ENCODE results near the gene EMC9. TPM values are rescaled to one million over a fixed set of nuclear protein-coding genes. Genes with fewer than 3 reads are reported as not detected.
"Not testable (repeated sequence)": the region's sequence is repeated elsewhere in the genome, so short reads cannot be mapped to it uniquely, and the experiment has no call there.

The EMC9 gene
- total and polyA plus RNA-seq, 8 donors, result 13.5 to 24.3 (median 22.5) TPM

GRCh38 chr14:24110060-24110459, 31.3 kb downstream of the EMC9 start:
- peak overlapping the region in 1 of 2 donors; percentile 19 for H3K27ac ChIP-seq
- no peaks in the 10 kb centered on the region for H3K9me3 ChIP-seq
- no peak for ATAC-seq

GRCh38 chr14:24108336-24108874, 33.0 kb downstream of the EMC9 start:
- intact Hi-C loops (cut with DNase I), result no loop called here

More at GRCh38 chr14:24110060-24110459, 31.3 kb downstream of the EMC9 start:
- no peaks in the 10 kb centered on the region for H3K36me3 ChIP-seq
- H3K4me3 ChIP-seq, result no peak overlapping the region
- peaks cover 0 to 22% of the 10 kb centered on the region in 2 donors for H3K4me1 ChIP-seq
- intact Hi-C loops (cut with DNase I), result no loop called here
- peak in 1 of 4 donors; percentile 19 for DNase-seq
- TF ChIP-seq, protein P1, sequence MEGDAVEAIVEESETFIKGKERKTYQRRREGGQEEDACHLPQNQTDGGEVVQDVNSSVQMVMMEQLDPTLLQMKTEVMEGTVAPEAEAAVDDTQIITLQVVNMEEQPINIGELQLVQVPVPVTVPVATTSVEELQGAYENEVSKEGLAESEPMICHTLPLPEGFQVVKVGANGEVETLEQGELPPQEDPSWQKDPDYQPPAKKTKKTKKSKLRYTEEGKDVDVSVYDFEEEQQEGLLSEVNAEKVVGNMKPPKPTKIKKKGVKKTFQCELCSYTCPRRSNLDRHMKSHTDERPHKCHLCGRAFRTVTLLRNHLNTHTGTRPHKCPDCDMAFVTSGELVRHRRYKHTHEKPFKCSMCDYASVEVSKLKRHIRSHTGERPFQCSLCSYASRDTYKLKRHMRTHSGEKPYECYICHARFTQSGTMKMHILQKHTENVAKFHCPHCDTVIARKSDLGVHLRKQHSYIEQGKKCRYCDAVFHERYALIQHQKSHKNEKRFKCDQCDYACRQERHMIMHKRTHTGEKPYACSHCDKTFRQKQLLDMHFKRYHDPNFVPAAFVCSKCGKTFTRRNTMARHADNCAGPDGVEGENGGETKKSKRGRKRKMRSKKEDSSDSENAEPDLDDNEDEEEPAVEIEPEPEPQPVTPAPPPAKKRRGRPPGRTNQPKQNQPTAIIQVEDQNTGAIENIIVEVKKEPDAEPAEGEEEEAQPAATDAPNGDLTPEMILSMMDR (IDR thresholded peaks at IDR 0.05), result no peak
- H3K27me3 ChIP-seq, result no peaks in the 10 kb centered on the region

DNA sequence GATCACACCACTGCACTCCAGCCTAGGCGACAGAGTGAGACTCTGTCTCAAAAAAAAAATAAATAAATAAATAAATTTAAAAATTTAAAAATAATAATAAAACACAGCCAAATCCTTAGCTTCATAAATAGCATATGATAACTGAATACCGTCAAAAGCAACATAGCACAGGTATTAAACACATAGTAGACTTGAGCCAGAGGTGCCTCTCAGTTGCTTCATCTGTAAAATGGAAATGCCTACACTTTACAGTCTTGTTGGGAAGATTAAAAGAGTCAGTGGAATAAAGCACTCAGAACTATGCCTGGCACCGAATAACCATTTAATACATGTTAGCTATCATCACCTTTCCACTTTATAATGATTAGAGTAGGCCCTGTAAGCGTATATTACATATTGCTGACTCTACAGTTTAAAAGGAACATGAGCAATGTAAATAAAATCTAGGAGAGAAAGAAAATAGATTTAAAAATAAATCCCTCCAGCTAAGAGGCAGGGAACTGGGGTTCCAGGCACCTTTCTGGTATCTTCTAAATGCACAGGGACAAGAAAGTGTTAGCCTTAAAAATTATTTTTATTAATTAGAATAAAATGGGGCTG, 34.6 kb downstream of the EMC9 start:
- H3K9me3 ChIP-seq, result no peaks in the 10 kb centered on the region
- no peaks in the 10 kb centered on the region for H3K27me3 ChIP-seq
- no peak overlapping the region for H3K27ac ChIP-seq
- no peak overlapping the region for H3K4me3 ChIP-seq
- peaks cover 0 to 16% of the 10 kb centered on the region in 2 donors for H3K4me1 ChIP-seq
- peaks cover 0 to 21% of the 10 kb centered on the region in 2 donors for H3K36me3 ChIP-seq
- DNase-seq (no peak), ATAC-seq (no peak)
- TF ChIP-seq, protein P1 (IDR thresholded peaks at IDR 0.05), result no peak
- intact Hi-C loops (cut with DNase I), result no loop called here

More at GRCh38 chr14:24108336-24108874, 33.0 kb downstream of the EMC9 start:
- ATAC-seq (no peak), DNase-seq (no peak)
- H3K4me1 ChIP-seq, result peaks cover 0 to 19% of the 10 kb centered on the region in 2 donors
- no peaks in the 10 kb centered on the region for H3K27me3 ChIP-seq
- peaks cover 0 to 8% of the 10 kb centered on the region in 2 donors for H3K36me3 ChIP-seq
- H3K9me3 ChIP-seq, result no peaks in the 10 kb centered on the region
- H3K4me3 ChIP-seq, result no peak overlapping the region
- TF ChIP-seq, protein P1 (IDR thresholded peaks at IDR 0.05), result no peak
- peak overlapping the region; percentile 55 to 56 for H3K27ac ChIP-seq

DNA sequence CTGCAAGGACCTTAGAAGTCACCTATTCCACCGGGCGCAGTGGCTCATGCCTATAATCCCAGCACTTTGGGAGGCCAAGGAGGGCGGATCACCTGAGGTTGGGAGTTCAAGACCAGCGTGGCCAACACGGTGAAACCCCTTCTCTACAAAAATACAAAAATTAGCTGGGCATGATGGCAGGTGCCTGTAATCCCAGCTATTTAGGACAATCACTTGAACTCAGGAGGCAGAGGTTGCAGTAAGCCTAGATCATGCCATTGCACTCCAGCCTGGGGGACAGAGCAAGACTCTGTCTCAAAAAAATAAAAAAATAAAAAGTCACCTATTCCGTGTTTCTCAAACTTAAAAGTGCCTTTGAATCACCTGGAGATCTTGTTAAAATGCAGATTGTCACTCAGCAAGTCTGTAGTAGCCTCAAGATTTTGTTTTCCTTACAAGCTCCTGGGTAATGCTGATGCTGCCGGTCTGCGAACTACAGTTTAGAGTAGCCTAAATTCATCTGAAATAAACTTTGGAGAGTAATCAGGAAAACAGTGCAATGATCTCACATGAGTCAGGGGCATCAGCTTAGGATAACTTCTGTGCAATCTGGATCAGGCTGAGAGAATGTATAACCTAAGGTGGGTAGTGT, 35.7 kb downstream of the EMC9 start:
- ATAC-seq; H3K27ac ChIP-seq; intact Hi-C loops (cut with DNase I); H3K9me3 ChIP-seq; H3K27me3 ChIP-seq; H3K4me3 ChIP-seq: not testable (repeated sequence)
- H3K4me1 ChIP-seq, result peaks cover 0 to 16% of the 10 kb centered on the region in 2 donors
- H3K36me3 ChIP-seq, result peaks cover 0 to 31% of the 10 kb centered on the region in 2 donors
- DNase-seq, result peak in 1 of 4 donors; percentile 18

DNA sequence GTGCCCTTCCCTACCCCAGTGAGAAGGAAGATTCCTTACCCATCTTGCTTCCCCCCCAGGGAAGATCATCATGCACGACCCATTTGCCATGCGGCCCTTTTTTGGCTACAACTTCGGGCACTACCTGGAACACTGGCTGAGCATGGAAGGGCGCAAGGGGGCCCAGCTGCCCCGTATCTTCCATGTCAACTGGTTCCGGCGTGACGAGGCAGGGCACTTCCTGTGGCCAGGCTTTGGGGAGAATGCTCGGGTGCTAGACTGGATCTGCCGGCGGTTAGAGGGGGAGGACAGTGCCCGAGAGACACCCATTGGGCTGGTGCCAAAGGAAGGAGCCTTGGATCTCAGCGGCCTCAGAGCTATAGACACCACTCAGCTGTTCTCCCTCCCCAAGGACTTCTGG, 37.9 kb downstream of the EMC9 start:
- no peak overlapping the region for H3K27ac ChIP-seq
- TF ChIP-seq, protein P1 (IDR thresholded peaks at IDR 0.05), result no peak
- peaks cover 0 to 20% of the 10 kb centered on the region in 2 donors for H3K4me1 ChIP-seq
- H3K27me3 ChIP-seq, result no peaks in the 10 kb centered on the region
- no peaks in the 10 kb centered on the region for H3K9me3 ChIP-seq
- DNase-seq (peak in 1 of 4 donors; percentile 35), ATAC-seq (no peak)
- intact Hi-C loops (cut with DNase I), result no loop called here
- H3K36me3 ChIP-seq, result peaks cover 0 to 54% of the 10 kb centered on the region in 2 donors
- no peak overlapping the region for H3K4me3 ChIP-seq
